GM12878 (cell line): ENCODE measurements around the gene GNAQ. TPM values are rescaled to one million over a fixed set of nuclear protein-coding genes. Genes with fewer than 3 reads are reported as not detected.

Source experiments
- ATAC-seq: fragments of 200-7000 bp; cut with Tn5 transposase; 3 replicates; pipeline ENCODE4 v1.9.1; 2020; ENCODE audit warnings: mild to moderate bottlenecking, moderate library complexity
- BruUV-seq: library from RNA; stranded (reverse); fragments of 400-500 nt; replicated peaks from 2 replicates; lab custom pipeline; 2021; lab: Mats Ljungman, UMichigan
- CTCF ChIA-PET: fragments of 300-600 bp; sonication (Branson Sonifier 250); formaldehyde crosslinking; extraction: SDS; loops from one replicate; lab custom pipeline; 2021; ENCODE audit warnings: inconsistent platforms; lab: Yijun Ruan, JAX
- POLR2A ChIA-PET: fragments of 350-600 bp; formaldehyde crosslinking; extraction: SDS; loops from one replicate; lab custom pipeline; 2021; ENCODE audit warnings: inconsistent platforms; lab: Charles Lee
- RAD21 ChIA-PET: fragments of 300-600 bp; sonication (Branson Sonifier 250); formaldehyde crosslinking; loops from one replicate; lab custom pipeline; 2023; ENCODE audit warnings: antibody characterized with exemption; ENCODE audit not compliant: unreplicated experiment; lab: Charles Lee
- SMC1A ChIA-PET: fragments of 300-600 bp; sonication (Branson Sonifier 250); formaldehyde crosslinking; loops from one replicate; lab custom pipeline; 2023; ENCODE audit not compliant: unreplicated experiment, uncharacterized antibody; lab: Charles Lee
- DNase-seq: peaks from one replicate; pipeline ENCODE4 v3.0.0-alpha.2; 2011; ENCODE audit warnings: low read depth, low spot score
- FAIRE-seq: peaks from 3 replicates; lab custom pipeline; 2011; peaks lifted over from hg19 to GRCh38; lab: Jason Lieb, UNC
- H2AFZ ChIP-seq: 2 replicates; pipeline ENCODE4 v1.6.0; 2011; ENCODE audit warnings: low read depth, low read length, control low read depth; ENCODE audit not compliant: control insufficient read depth
- H3K27ac ChIP-seq: 2 replicates; pipeline ENCODE4 v1.5.1; 2011; ENCODE audit warnings: control low read depth; ENCODE audit not compliant: control insufficient read depth, insufficient read depth
- H3K27me3 ChIP-seq, 2 experiments: replicated peaks in 1 of 2; 2 replicates each; pipeline versions ENCODE4 v1.6.0 to v1.6.1; 2011; ENCODE audit warnings: low read length in 1 of 2; ENCODE audit not compliant: control insufficient read depth in 2 of 2, insufficient read depth in 2 of 2
- H3K36me3 ChIP-seq, 2 experiments: 2 replicates each; pipeline ENCODE4 v1.5.1; 2011; ENCODE audit warnings: low read length in 1 of 2; ENCODE audit not compliant: control insufficient read depth in 2 of 2, insufficient read depth in 2 of 2
- H3K4me1 ChIP-seq: 2 replicates; pipeline ENCODE4 v1.6.1; 2011; ENCODE audit warnings: mild to moderate bottlenecking, low read length, moderate library complexity, mixed read lengths; ENCODE audit not compliant: control insufficient read depth, insufficient read depth
- H3K4me2 ChIP-seq: 2 replicates; pipeline ENCODE4 v1.6.0; 2011; ENCODE audit warnings: control low read depth; ENCODE audit not compliant: control insufficient read depth, insufficient read depth
- H3K4me3 ChIP-seq: fragments of 200-600 bp; sonication (generic); 2 replicates; pipeline ENCODE4 v1.5.1; 2016
- H3K79me2 ChIP-seq: 2 replicates; pipeline ENCODE4 v1.6.0; 2011; ENCODE audit warnings: low read length; ENCODE audit not compliant: control insufficient read depth, insufficient read depth
- H3K9ac ChIP-seq: 2 replicates; pipeline ENCODE4 v1.8.0; 2011; ENCODE audit warnings: low read length, control low read depth, mixed read lengths; ENCODE audit not compliant: control insufficient read depth, insufficient read depth
- H3K9me3 ChIP-seq: replicated peaks from 3 replicates; pipeline ENCODE4 v1.5.1; 2011; ENCODE audit warnings: mild to moderate bottlenecking, low read length; ENCODE audit not compliant: control insufficient read depth, insufficient read depth
- H4K20me1 ChIP-seq: 2 replicates; pipeline ENCODE4 v1.6.0; 2011; ENCODE audit not compliant: control insufficient read depth, insufficient read depth
- CBX5 ChIP-seq: sonication (generic); IDR thresholded peaks from 2 replicates; pipeline ENCODE4 v1.6.1; 2016; ENCODE audit warnings: low read depth, moderate library complexity, mild to moderate bottlenecking, inconsistent platforms
- CREM ChIP-seq: IDR thresholded peaks from 2 replicates; pipeline ENCODE4 v1.6.1; 2014; ENCODE audit warnings: antibody characterized with exemption, low read depth
- DPF2 ChIP-seq: fragments of 450-650 bp; IDR thresholded peaks from 2 replicates; pipeline ENCODE4 v1.6.1; 2017; ENCODE audit warnings: mild to moderate bottlenecking
- MXI1 ChIP-seq: fragments of 150-350 bp; IDR thresholded peaks from 2 replicates; pipeline ENCODE4 v1.6.1; 2011; ENCODE audit warnings: low read depth, mild to moderate bottlenecking, inconsistent platforms, low read length, improper control_type of control experiment
- NR2F1 ChIP-seq: fragments of 450-650 bp; conservative IDR thresholded peaks from 2 replicates; pipeline ENCODE4 v1.6.1; 2017; ENCODE audit warnings: mild to moderate bottlenecking
- ZBTB33 ChIP-seq: fragments of 450-650 bp; IDR thresholded peaks from 2 replicates; pipeline ENCODE4 v1.6.1; 2017; ENCODE audit warnings: mild to moderate bottlenecking
- ZSCAN29 ChIP-seq: fragments of 450-650 bp; IDR thresholded peaks from 2 replicates; pipeline ENCODE4 v1.6.1; 2017; ENCODE audit warnings: mild to moderate bottlenecking, moderate library complexity
- WGBS: methylation state at CpG from one replicate; pipeline ENCODE4 v1.1.6; 2016; ENCODE audit warnings: low lambda C conversion rate; ENCODE audit not compliant: insufficient replicate concordance, insufficient coverage; ENCODE audit errors: missing lambda C conversion rate; 5-methylcytosine and 5-hydroxymethylcytosine counted together
- in situ Hi-C: fragments of 300-500 bp; cut with MboI; formaldehyde crosslinking; loops from 9 replicates; pipeline ENCODE4 v1.14.3; 2018; ENCODE audit warnings: mixed read lengths
- intact Hi-C: fragments of 100-400 bp; cut with micrococcal nuclease; formaldehyde crosslinking; loops from one replicate; pipeline ENCODE4 v1.14.2; 2022; ENCODE audit not compliant: unreplicated experiment
- polyA plus RNA-seq, 11 experiments: library from polyadenylated mRNA; depleted of rRNA in 4 of 11; unstranded in 6 of 11; stranded (reverse) in 5 of 11; fragments of >200 nt; fragmentation: Nextera tagmentation in 4 of 11; fragmentation: Illumina TruSeq in 1 of 11; extraction: Ambion mirVana in 4 of 11; extraction: Trizol in 1 of 11; gene quantifications; 1 replicate in 1 of 11; 2 replicates in 10 of 11; pipeline versions ENCODE4 v1.2.1 to v1.2.3, GENCODE V29; 2011 to 2016; ENCODE audit warnings: inconsistent platforms in 2 of 11, missing spikeins in 2 of 11, low read depth in 1 of 11
- total RNA-seq, 4 experiments: library from RNA; depleted of rRNA in 3 of 4; stranded (reverse); fragments of >200 nt in 3 of 4; fragmentation: Illumina TruSeq in 1 of 4; extraction: Trizol in 1 of 4; gene quantifications; 2 replicates each; pipeline versions ENCODE4 v1.2.1 to v1.2.3, GENCODE V29; 2013 to 2021
- TF ChIP-seq, protein P1 (sequence below): fragments of 450-650 bp; IDR thresholded peaks from 2 replicates; pipeline ENCODE4 v1.6.1; 2014; ENCODE audit warnings: mild to moderate bottlenecking

The GNAQ gene
- total and polyA plus RNA-seq, 10 of the 15 experiments (the other 5 are each of a cell fraction or from before 2014, with no cell fraction given), result 0.15 to 47.2 (median 0.49) TPM

GRCh38 chr9:77830618-77831285 is 200.9 kb downstream of the GNAQ start (continued):
- TF ChIP-seq, protein P1, sequence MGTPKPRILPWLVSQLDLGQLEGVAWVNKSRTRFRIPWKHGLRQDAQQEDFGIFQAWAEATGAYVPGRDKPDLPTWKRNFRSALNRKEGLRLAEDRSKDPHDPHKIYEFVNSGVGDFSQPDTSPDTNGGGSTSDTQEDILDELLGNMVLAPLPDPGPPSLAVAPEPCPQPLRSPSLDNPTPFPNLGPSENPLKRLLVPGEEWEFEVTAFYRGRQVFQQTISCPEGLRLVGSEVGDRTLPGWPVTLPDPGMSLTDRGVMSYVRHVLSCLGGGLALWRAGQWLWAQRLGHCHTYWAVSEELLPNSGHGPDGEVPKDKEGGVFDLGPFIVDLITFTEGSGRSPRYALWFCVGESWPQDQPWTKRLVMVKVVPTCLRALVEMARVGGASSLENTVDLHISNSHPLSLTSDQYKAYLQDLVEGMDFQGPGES, result no peak
- TF ChIP-seq MXI1 (no peak), NR2F1 (peak; percentile 63; the same call in 1 of the 2 replicates)
- TF ChIP-seq, all 136 proteins: peak for 16

- no TSS peak for BruUV-seq
- H4K20me1 ChIP-seq, result no peaks in the 10 kb centered on the region
- ChIA-PET SMC1A (interaction anchor here (0.7 to 2.4 kb wide), 16 partner anchors 9 to 206 kb away, joined by 3 to 19 read pairs (median 3); no protein-coding TSS in a partner anchor), RAD21 (interaction anchor here (0.9 to 3.4 kb wide), 6 partner anchors 10 to 292 kb away, joined by 3 to 44 read pairs (median 4); no protein-coding TSS in a partner anchor), POLR2A (interaction anchor here (1.3 kb wide), 1 partner anchor 10 kb away, joined by 6 read pairs; no protein-coding TSS in a partner anchor), CTCF (interaction anchor here (0.6 to 3.4 kb wide), 9 partner anchors 11 to 373 kb away, joined by 3 to 21 read pairs (median 3); no protein-coding TSS in a partner anchor)
- H3K36me3 ChIP-seq, result no peaks in the 10 kb centered on the region
- TF ChIP-seq DPF2 (no peak), CREM (no peak), ZSCAN29 (no peak), CBX5 (no peak), MXI1 (no peak), ZBTB33 (no peak)
- 62% methylated on average over 4 of the region's 4 CpGs for WGBS
- DNase-seq (no peak), ATAC-seq (no peak), FAIRE-seq (no peak)
- H3K9ac ChIP-seq, result no peak overlapping the region
- in situ Hi-C loops (no loop called here), intact Hi-C loops (loop anchor here (5.0 kb wide), 1 partner anchor 538 kb away; no protein-coding TSS in a partner anchor)
- no peak overlapping the region for H3K4me2 ChIP-seq
- peaks cover 3% of the 10 kb centered on the region; the same call in 1 of the 2 replicates for H3K4me1 ChIP-seq
- H3K4me3 ChIP-seq, result no peak overlapping the region
- H3K27ac ChIP-seq, result no peak overlapping the region
- no peaks in the 10 kb centered on the region for H3K79me2 ChIP-seq
- no peaks in the 10 kb centered on the region for H3K9me3 ChIP-seq
- H2AFZ ChIP-seq, result no peak overlapping the region
- H3K27me3 ChIP-seq, result no peaks in the 10 kb centered on the region; a peak in 1 of 4 replicates
Measured at GRCh38 chr9:77829420-77829819, 202.2 kb downstream of the GNAQ start.
